ENCODE measurements around the gene RFX7.

- TF ChIP-seq CBX2 (IDR thresholded peaks at IDR 0.05; ENCODE audit: borderline replicate concordance, low read depth) (no peak), RFX5 (IDR thresholded peaks at IDR 0.05) (no peak), POLR2A (IDR thresholded peaks at IDR 0.05; ENCODE audit: low read length) (no peak), RNF2 (IDR thresholded peaks at IDR 0.05; ENCODE audit: borderline replicate concordance, low read depth) (no peak), MAX (IDR thresholded peaks at IDR 0.05) (no peak)
- TF ChIP-seq, protein P1, sequence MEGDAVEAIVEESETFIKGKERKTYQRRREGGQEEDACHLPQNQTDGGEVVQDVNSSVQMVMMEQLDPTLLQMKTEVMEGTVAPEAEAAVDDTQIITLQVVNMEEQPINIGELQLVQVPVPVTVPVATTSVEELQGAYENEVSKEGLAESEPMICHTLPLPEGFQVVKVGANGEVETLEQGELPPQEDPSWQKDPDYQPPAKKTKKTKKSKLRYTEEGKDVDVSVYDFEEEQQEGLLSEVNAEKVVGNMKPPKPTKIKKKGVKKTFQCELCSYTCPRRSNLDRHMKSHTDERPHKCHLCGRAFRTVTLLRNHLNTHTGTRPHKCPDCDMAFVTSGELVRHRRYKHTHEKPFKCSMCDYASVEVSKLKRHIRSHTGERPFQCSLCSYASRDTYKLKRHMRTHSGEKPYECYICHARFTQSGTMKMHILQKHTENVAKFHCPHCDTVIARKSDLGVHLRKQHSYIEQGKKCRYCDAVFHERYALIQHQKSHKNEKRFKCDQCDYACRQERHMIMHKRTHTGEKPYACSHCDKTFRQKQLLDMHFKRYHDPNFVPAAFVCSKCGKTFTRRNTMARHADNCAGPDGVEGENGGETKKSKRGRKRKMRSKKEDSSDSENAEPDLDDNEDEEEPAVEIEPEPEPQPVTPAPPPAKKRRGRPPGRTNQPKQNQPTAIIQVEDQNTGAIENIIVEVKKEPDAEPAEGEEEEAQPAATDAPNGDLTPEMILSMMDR (IDR thresholded peaks at IDR 0.05), result no peak
Measured at GRCh38 chr15:56273724-56274123, 30.0 kb upstream of the RFX7 start.

Data from A549 (cell line).